ENCODE results near the gene CCM2L. TPM values are rescaled to one million over a fixed set of nuclear protein-coding genes. Genes with fewer than 3 reads are reported as not detected.

The CCM2L gene
- total RNA-seq, 1 experiment from 2014 or later, result 0.32 TPM

- no peaks in the 10 kb centered on the region for H3K9me3 ChIP-seq
- CTCF ChIA-PET, result no interaction called here
- Mint-ChIP-seq H3K4me1 (ENCODE audit: low read depth, unreplicated experiment) (no peaks in the 10 kb centered on the region), H3K27ac (ENCODE audit: unreplicated experiment) (no peak overlapping the region), H3K36me3 (ENCODE audit: insufficient read depth, unreplicated experiment) (no peaks in the 10 kb centered on the region), H3K4me3 (ENCODE audit: unreplicated experiment) (no peak overlapping the region), H3K9me3 (ENCODE audit: unreplicated experiment) (no peaks in the 10 kb centered on the region), H3K27me3 (ENCODE audit: insufficient read depth, unreplicated experiment) (peaks cover 29% of the 10 kb centered on the region)
- peaks cover 18% of the 10 kb centered on the region for H3K27me3 ChIP-seq (replicated peaks; ENCODE audit: control insufficient read depth, insufficient read depth, low read length)
- H3K36me3 ChIP-seq (ENCODE audit: control insufficient read depth, insufficient read depth, low read length), result no peaks in the 10 kb centered on the region
- BruUV-seq (replicated peaks), result no TSS peak
- POLR2A ChIA-PET, result no interaction called here
- no peak for TF ChIP-seq CTCF (IDR thresholded peaks at IDR 0.05; ENCODE audit: insufficient read depth in 1 of 2, low read depth in 1 of 2, low read length in 1 of 2, severe bottlenecking in 1 of 2, unreplicated experiment in 1 of 2)
- H3K4me3 ChIP-seq (ENCODE audit: low read depth, low read length), result no peak overlapping the region
- H3K4me1 ChIP-seq, result no peaks in the 10 kb centered on the region
- intact Hi-C loops (cut with micrococcal nuclease; ENCODE audit: unreplicated experiment), result no loop called here
- DNase-seq, result no peak
Measured at GRCh38 chr20:31990641-31991338, 19.4 kb upstream of the CCM2L start.

GRCh38 chr20:31991339-31991705 is 18.9 kb upstream of the CCM2L start:
- H3K27ac Mint-ChIP-seq (ENCODE audit: unreplicated experiment), result no peak overlapping the region
- H3K36me3 Mint-ChIP-seq (ENCODE audit: insufficient read depth, unreplicated experiment), result no peaks in the 10 kb centered on the region
- H3K27me3 Mint-ChIP-seq (ENCODE audit: insufficient read depth, unreplicated experiment), result peaks cover 34% of the 10 kb centered on the region
- Histone ChIP-seq H3K4me3 (ENCODE audit: low read depth, low read length) (no peak overlapping the region), H3K4me1 (no peaks in the 10 kb centered on the region), H3K27me3 (replicated peaks; ENCODE audit: control insufficient read depth, insufficient read depth, low read length) (peaks cover 19% of the 10 kb centered on the region), H3K36me3 (ENCODE audit: control insufficient read depth, insufficient read depth, low read length) (no peaks in the 10 kb centered on the region), H3K9me3 (no peaks in the 10 kb centered on the region)
- DNase-seq, result no peak
- no peak for TF ChIP-seq CTCF (IDR thresholded peaks at IDR 0.05; ENCODE audit: insufficient read depth in 1 of 2, low read depth in 1 of 2, low read length in 1 of 2, severe bottlenecking in 1 of 2, unreplicated experiment in 1 of 2)
- no peak overlapping the region for H3K4me3 Mint-ChIP-seq (ENCODE audit: unreplicated experiment)
- intact Hi-C loops (cut with micrococcal nuclease; ENCODE audit: unreplicated experiment), result no loop called here
- BruUV-seq (replicated peaks), result no TSS peak
- ChIA-PET CTCF (interaction anchor here (0.6 kb wide), 1 partner anchor 45 kb away, joined by 5 read pairs; no protein-coding TSS in a partner anchor), POLR2A (no interaction called here)
- no peaks in the 10 kb centered on the region for H3K4me1 Mint-ChIP-seq (ENCODE audit: low read depth, unreplicated experiment)
- H3K9me3 Mint-ChIP-seq (ENCODE audit: unreplicated experiment), result no peaks in the 10 kb centered on the region

GRCh38 chr20:31992086-31992485 is 18.2 kb upstream of the CCM2L start:
- H3K36me3 Mint-ChIP-seq (ENCODE audit: insufficient read depth, unreplicated experiment), result no peaks in the 10 kb centered on the region
- Histone ChIP-seq H3K4me3 (ENCODE audit: low read depth, low read length) (no peak overlapping the region), H3K9me3 (no peaks in the 10 kb centered on the region), H3K4me1 (no peaks in the 10 kb centered on the region), H3K36me3 (ENCODE audit: control insufficient read depth, insufficient read depth, low read length) (no peaks in the 10 kb centered on the region), H3K27me3 (replicated peaks; ENCODE audit: control insufficient read depth, insufficient read depth, low read length) (peaks cover 19% of the 10 kb centered on the region)
- intact Hi-C loops (cut with micrococcal nuclease; ENCODE audit: unreplicated experiment), result no loop called here
- DNase-seq, result no peak
- no peak overlapping the region for H3K4me3 Mint-ChIP-seq (ENCODE audit: unreplicated experiment)
- ChIA-PET POLR2A (no interaction called here), CTCF (no interaction called here)
- H3K27ac Mint-ChIP-seq (ENCODE audit: unreplicated experiment), result no peak overlapping the region
- TF ChIP-seq CTCF (IDR thresholded peaks at IDR 0.05; ENCODE audit: insufficient read depth in 1 of 2, low read depth in 1 of 2, low read length in 1 of 2, severe bottlenecking in 1 of 2, unreplicated experiment in 1 of 2), result no peak
- H3K9me3 Mint-ChIP-seq (ENCODE audit: unreplicated experiment), result no peaks in the 10 kb centered on the region
- H3K27me3 Mint-ChIP-seq (ENCODE audit: insufficient read depth, unreplicated experiment), result peaks cover 40% of the 10 kb centered on the region
- BruUV-seq (replicated peaks), result no TSS peak
- H3K4me1 Mint-ChIP-seq (ENCODE audit: low read depth, unreplicated experiment), result no peaks in the 10 kb centered on the region

Data from Caco-2 (cell line).